ENCODE data around the gene PGAP3. TPM values are rescaled to one million over a fixed set of nuclear protein-coding genes. Genes with fewer than 3 reads are reported as not detected.

The PGAP3 gene
- polyA plus RNA-seq, 6 donors from 2014 or later: 7.2 to 18.2 (median 9.1) TPM

GRCh38 chr17:39636927-39637736 lies 50.7 kb downstream of the PGAP3 start, which contains the start of gene STARD3:
Gene STARD3 (plus strand): TSS chr17:39637144. CDS start chr17:39653532, 16,388 bp downstream.
- DNase-seq: peak; percentile 86
- peaks cover 0 to 2% (median under 1%) of the 10 kb centered on the region in 3 donors for H3K27me3 Mint-ChIP-seq
- peak within 1 kb of the TSS; percentile 83 to 97 (median 95) for H3K27ac Mint-ChIP-seq
- H3K4me3 Mint-ChIP-seq: peak within 1 kb of the TSS; percentile 89 to 97 (median 95)
- no peaks in the 10 kb centered on the region for H3K9me3 Mint-ChIP-seq
- peak; percentile 92 for ATAC-seq (ENCODE audit: low read depth in 2 of 2)
- no peaks in the 10 kb centered on the region for H3K36me3 Mint-ChIP-seq
- peaks cover 57 to 69% (median 63%) of the 10 kb centered on the region in 3 donors for H3K4me1 Mint-ChIP-seq

- H3K27me3 Mint-ChIP-seq: peaks cover 0 to 7% (median 7%) of the 10 kb centered on the region in 3 donors
- no peaks in the 10 kb centered on the region for H3K9me3 Mint-ChIP-seq
- H3K4me3 Mint-ChIP-seq: peak overlapping the region; percentile 89 to 97 (median 95)
- peak overlapping the region; percentile 83 to 96 (median 94) for H3K27ac Mint-ChIP-seq
- ATAC-seq (ENCODE audit: low read depth in 2 of 2) (peak; percentile 22 to 24), DNase-seq (no peak)
- H3K4me1 Mint-ChIP-seq: peaks cover 57 to 65% (median 61%) of the 10 kb centered on the region in 3 donors
- H3K36me3 Mint-ChIP-seq: no peaks in the 10 kb centered on the region
Measured at GRCh38 chr17:39636587-39636926, 51.3 kb downstream of the PGAP3 start.

- peak overlapping the region; percentile 43 to 95 (median 89) for H3K4me3 Mint-ChIP-seq
- no peaks in the 10 kb centered on the region for H3K9me3 Mint-ChIP-seq
- H3K27me3 Mint-ChIP-seq: peaks cover 0 to 16% (median 15%) of the 10 kb centered on the region in 3 donors
- DNase-seq (no peak), ATAC-seq (ENCODE audit: low read depth in 2 of 2) (no peak)
- peak overlapping the region in 5 of 6 donors; percentile 7 to 96 (median 84) for H3K27ac Mint-ChIP-seq
- peaks cover 48 to 58% (median 57%) of the 10 kb centered on the region in 3 donors for H3K4me1 Mint-ChIP-seq
- H3K36me3 Mint-ChIP-seq: no peaks in the 10 kb centered on the region
Measured at GRCh38 chr17:39635614-39636176, 52.2 kb downstream of the PGAP3 start.

GRCh38 chr17:39634384-39634871 lies 53.4 kb downstream of the PGAP3 start:
- Mint-ChIP-seq H3K36me3 (no peaks in the 10 kb centered on the region), H3K27me3 (peaks cover 0 to 23% (median 22%) of the 10 kb centered on the region in 3 donors), H3K27ac (peak overlapping the region in 2 of 6 donors; percentile 2 to 80), H3K4me3 (peak overlapping the region in 2 of 8 donors; percentile 84), H3K9me3 (no peaks in the 10 kb centered on the region), H3K4me1 (peaks cover 39 to 47% (median 44%) of the 10 kb centered on the region in 3 donors)
- DNase-seq: peak; percentile 40
- ATAC-seq (ENCODE audit: low read depth in 2 of 2): no peak

- H3K27me3 Mint-ChIP-seq: peaks cover 1 to 29% (median 27%) of the 10 kb centered on the region in 3 donors
- DNase-seq (no peak), ATAC-seq (ENCODE audit: low read depth in 2 of 2) (no peak)
- no peaks in the 10 kb centered on the region for H3K9me3 Mint-ChIP-seq
- no peaks in the 10 kb centered on the region for H3K36me3 Mint-ChIP-seq
- peak overlapping the region in 2 of 8 donors; percentile 53 to 57 for H3K4me3 Mint-ChIP-seq
- H3K4me1 Mint-ChIP-seq: peaks cover 33 to 40% (median 39%) of the 10 kb centered on the region in 3 donors
- H3K27ac Mint-ChIP-seq: no peak overlapping the region
Measured at GRCh38 chr17:39633570-39634183, 54.2 kb downstream of the PGAP3 start.

- no peak for ATAC-seq (ENCODE audit: low read depth in 2 of 2)
- Mint-ChIP-seq H3K4me3 (peak overlapping the region in 1 of 8 donors; percentile 80), H3K4me1 (peaks cover 23 to 34% (median 28%) of the 10 kb centered on the region in 3 donors), H3K27me3 (peaks cover 8 to 39% (median 38%) of the 10 kb centered on the region in 3 donors), H3K9me3 (no peaks in the 10 kb centered on the region), H3K27ac (peak overlapping the region in 1 of 6 donors; percentile 20), H3K36me3 (no peaks in the 10 kb centered on the region)
- no peak for DNase-seq
Measured at GRCh38 chr17:39632153-39632941, 55.5 kb downstream of the PGAP3 start.

- DNase-seq: no peak
Measured at GRCh38 chr17:39631403-39631802, 56.5 kb downstream of the PGAP3 start.

GRCh38 chr17:39629898-39630297 lies 58.0 kb downstream of the PGAP3 start:
- Mint-ChIP-seq H3K27ac (no peak overlapping the region), H3K9me3 (no peaks in the 10 kb centered on the region), H3K4me3 (no peak overlapping the region), H3K4me1 (peaks cover 25 to 37% (median 29%) of the 10 kb centered on the region in 3 donors), H3K27me3 (peaks cover 8 to 62% (median 60%) of the 10 kb centered on the region in 3 donors), H3K36me3 (peaks cover 0 to 8% of the 10 kb centered on the region in 2 donors)
- no peak for ATAC-seq (ENCODE audit: low read depth in 2 of 2)
- DNase-seq: no peak

More at GRCh38 chr17:39631403-39631802, 56.5 kb downstream of the PGAP3 start:
- Mint-ChIP-seq H3K4me3 (peak overlapping the region in 1 of 8 donors; percentile 22), H3K27me3 (peaks cover 8 to 47% (median 44%) of the 10 kb centered on the region in 3 donors), H3K27ac (no peak overlapping the region), H3K4me1 (peaks cover 27 to 36% (median 28%) of the 10 kb centered on the region in 3 donors), H3K36me3 (peaks cover 0 to 3% of the 10 kb centered on the region in 2 donors), H3K9me3 (no peaks in the 10 kb centered on the region)
- ATAC-seq (ENCODE audit: low read depth in 2 of 2): no peak

- Mint-ChIP-seq H3K4me1 (peaks cover 22 to 37% (median 31%) of the 10 kb centered on the region in 3 donors), H3K36me3 (peaks cover 0 to 8% of the 10 kb centered on the region in 2 donors), H3K9me3 (no peaks in the 10 kb centered on the region), H3K27me3 (peaks cover 8 to 66% (median 64%) of the 10 kb centered on the region in 3 donors), H3K4me3 (peak overlapping the region in 1 of 8 donors; percentile 16), H3K27ac (no peak overlapping the region)
- no peak for DNase-seq
- no peak for ATAC-seq (ENCODE audit: low read depth in 2 of 2)
Measured at GRCh38 chr17:39629494-39629880, 58.4 kb downstream of the PGAP3 start.

GRCh38 chr17:39628655-39629493 lies 59.0 kb downstream of the PGAP3 start:
- H3K27me3 Mint-ChIP-seq: peaks cover 8 to 68% (median 68%) of the 10 kb centered on the region in 3 donors
- no peaks in the 10 kb centered on the region for H3K9me3 Mint-ChIP-seq
- no peak for ATAC-seq (ENCODE audit: low read depth in 2 of 2)
- H3K36me3 Mint-ChIP-seq: peaks cover 0 to 8% of the 10 kb centered on the region in 2 donors
- DNase-seq: no peak
- no peak overlapping the region for H3K4me3 Mint-ChIP-seq
- H3K4me1 Mint-ChIP-seq: peaks cover 19 to 35% (median 29%) of the 10 kb centered on the region in 3 donors
- H3K27ac Mint-ChIP-seq: peak overlapping the region in 2 of 6 donors; percentile 26 to 87

GRCh38 chr17:39627712-39628516 lies 59.9 kb downstream of the PGAP3 start:
- Mint-ChIP-seq H3K4me1 (peaks cover 24 to 39% (median 31%) of the 10 kb centered on the region in 3 donors), H3K27ac (no peak overlapping the region), H3K27me3 (peaks cover 8 to 68% (median 68%) of the 10 kb centered on the region in 3 donors), H3K36me3 (peaks cover 0 to 8% of the 10 kb centered on the region in 2 donors), H3K9me3 (no peaks in the 10 kb centered on the region), H3K4me3 (peak overlapping the region in 7 of 8 donors; percentile 30 to 77 (median 51))
- no peak for DNase-seq
- no peak for ATAC-seq (ENCODE audit: low read depth in 2 of 2)
